GM12801 (cell line): ENCODE measurements around the gene TCERG1L.

ENCODE experiments used
- CTCF ChIP-seq: IDR thresholded peaks from one replicate; pipeline ENCODE4 v1.5.1; 2011; ENCODE audit warnings: control low read depth; ENCODE audit not compliant: insufficient read length; ENCODE audit errors: extremely low read depth

Gene TCERG1L

GRCh38 chr10:131111471-131112080 is 199.9 kb downstream of the TCERG1L start:
- no peak for TF ChIP-seq CTCF

GRCh38 chr10:131111007-131111406 is 200.5 kb downstream of the TCERG1L start:
- TF ChIP-seq CTCF: no peak

- TF ChIP-seq CTCF: no peak
These were observed 201.2 kb downstream of the TCERG1L start for GRCh38 chr10:131110241-131110783.

- TF ChIP-seq CTCF: no peak
These were observed 201.8 kb downstream of the TCERG1L start for GRCh38 chr10:131109726-131110125.

- TF ChIP-seq CTCF: no peak
These were observed 202.2 kb downstream of the TCERG1L start for GRCh38 chr10:131109291-131109690.

GRCh38 chr10:131107970-131108369 is 203.6 kb downstream of the TCERG1L start:
- no peak for TF ChIP-seq CTCF

- no peak for TF ChIP-seq CTCF
These were observed 208.8 kb downstream of the TCERG1L start for GRCh38 chr10:131102676-131103075.
